ENCODE measurements around the gene C14orf119.
A peak's percentile ranks its signal among the peaks of the same experiment; 100 is the strongest.

The C14orf119 gene

DNA sequence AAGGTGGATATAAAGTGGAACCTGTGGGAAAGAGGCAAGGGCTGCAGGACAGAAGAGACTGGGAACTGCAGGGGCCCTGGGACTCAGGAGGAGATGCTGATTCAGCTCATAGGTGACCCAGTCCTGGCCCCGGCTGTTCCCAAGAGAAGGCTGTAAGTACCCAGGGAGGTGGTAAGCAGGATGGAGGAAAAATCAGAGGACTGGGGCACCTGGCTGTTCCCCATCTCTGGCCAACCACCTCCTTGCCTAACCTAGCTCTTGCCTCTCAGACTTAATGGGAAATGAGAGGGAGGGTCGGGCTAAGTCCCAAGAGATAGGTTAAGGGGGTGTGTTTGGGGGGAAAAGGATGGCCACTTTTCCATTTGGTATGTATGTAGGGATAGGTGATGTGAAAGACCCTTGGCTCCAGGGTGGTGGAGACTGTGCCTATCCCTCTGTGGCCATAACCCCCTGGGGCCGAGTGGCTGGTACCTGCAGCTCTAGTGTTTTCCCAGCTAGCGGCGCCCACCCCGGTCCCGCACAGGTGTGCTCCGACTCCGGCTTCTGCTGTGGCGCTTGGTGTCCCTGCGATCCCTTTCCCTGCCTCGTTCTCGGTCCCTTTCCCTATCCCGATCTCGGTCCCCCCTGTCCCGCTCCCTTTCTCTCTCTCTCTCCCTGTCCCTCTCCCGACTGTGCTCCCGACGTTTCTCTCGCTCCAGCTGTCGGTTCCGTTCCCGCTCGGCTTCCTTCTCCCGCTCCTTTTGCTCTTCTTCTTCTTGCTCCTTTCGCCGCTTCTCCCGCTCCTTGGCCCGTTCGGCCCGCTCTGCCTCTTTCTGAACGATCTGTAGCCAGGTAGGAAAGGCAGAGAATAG is 36.4 kb upstream of the C14orf119 start:
- DNase-seq = peak in 2 of 10 donors; percentile 76 to 77
- intact Hi-C loops (cut with DNase I) = loop anchor here (1.0 to 2.0 kb wide), 2 partner anchors 64 to 73 kb away; no protein-coding TSS in a partner anchor

- intact Hi-C loops (cut with DNase I) = no loop called here
- peak in 1 of 10 donors; percentile 16 for DNase-seq
These were observed 34.6 kb upstream of the C14orf119 start for GRCh38 chr14:23060536-23061260.

DNA sequence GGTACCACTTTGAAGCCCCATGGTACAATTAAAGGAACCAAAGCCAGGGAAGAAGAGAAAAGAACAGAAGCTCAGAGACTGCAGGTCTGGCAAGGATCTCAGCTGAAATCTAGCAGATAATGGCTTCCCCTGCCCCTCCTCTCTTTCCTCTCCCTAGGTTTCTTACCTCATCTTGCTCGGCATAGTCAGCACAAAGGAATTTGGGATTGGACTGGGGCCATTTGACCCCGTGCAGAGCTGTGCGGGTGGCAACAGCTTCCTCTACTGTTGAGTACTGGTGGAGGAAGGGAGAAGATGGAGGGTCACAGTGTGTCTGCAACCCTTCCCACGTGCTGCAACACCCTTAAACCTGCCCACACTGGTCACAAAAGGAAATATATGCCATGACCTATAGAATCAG is 33.3 kb upstream of the C14orf119 start:
- intact Hi-C loops (cut with DNase I) = no loop called here
- no peak for DNase-seq

GRCh38 chr14:23063601-23064000 is 31.7 kb upstream of the C14orf119 start:
- DNase-seq = no peak
- intact Hi-C loops (cut with DNase I) = no loop called here

DNA sequence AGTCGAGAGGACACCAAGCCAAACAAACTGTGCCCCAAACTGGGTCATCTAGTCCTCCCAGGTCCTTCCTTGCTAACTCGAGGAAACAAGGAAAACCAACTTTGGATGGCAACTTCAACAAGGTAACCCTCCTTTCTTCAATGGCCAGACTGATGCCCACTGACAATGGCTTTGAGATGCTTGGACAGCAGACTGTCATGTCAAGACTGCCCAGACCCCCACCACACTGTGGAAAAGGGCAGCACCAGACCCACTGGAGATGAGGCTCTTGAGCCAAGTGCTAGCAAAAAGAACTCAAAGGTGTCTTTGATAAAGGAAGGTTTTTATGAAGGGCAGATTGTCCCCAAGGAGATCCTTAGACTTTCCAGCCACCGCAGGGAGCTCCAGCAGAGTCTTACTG is 28.9 kb upstream of the C14orf119 start:
- intact Hi-C loops (cut with DNase I) = no loop called here
- DNase-seq = no peak

DNA sequence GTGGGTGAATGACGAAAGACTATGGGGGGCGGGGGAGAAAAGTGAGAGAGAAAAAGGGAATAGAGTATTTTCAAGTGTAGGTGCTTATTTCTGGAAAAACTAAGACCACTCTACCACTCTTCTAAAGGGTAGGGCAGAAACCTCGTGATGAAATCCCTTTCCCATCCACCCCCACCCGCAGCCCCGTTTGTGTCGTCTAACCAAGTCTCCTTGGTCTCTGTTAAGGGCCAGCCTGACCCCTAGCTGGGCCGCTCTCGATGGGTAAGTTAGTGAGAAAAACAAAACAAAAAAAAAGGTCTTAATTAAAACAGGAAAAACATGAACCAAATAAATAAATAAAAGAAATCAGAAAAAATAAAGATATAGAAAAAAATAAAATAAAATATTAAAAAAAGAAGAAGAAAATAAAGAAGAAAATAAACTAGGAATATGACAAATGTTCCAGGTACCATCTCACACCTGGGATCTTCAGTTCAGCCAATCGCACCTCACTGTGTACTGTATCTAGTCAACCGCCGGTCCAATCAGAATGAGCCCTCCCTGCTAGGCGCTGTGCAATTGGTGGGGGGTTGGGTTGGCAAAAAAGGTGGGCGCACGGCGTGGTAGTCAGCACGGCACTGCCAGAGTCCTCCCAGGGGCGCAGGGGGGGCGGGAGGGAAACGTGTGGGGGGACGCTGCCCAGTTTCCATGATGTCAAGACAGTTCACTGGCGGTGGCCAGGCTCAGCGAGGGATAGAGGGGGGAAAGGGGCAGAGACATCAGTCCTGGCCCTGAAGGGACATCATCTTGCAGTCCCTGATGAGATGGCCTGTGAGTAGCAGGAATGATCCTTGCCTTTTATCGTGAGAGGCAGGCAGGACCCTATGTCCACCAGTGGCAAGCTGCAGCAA is 28.2 kb upstream of the C14orf119 start:
- DNase-seq = peak in 1 of 10 donors; percentile 45
- intact Hi-C loops (cut with DNase I) = no loop called here

DNA sequence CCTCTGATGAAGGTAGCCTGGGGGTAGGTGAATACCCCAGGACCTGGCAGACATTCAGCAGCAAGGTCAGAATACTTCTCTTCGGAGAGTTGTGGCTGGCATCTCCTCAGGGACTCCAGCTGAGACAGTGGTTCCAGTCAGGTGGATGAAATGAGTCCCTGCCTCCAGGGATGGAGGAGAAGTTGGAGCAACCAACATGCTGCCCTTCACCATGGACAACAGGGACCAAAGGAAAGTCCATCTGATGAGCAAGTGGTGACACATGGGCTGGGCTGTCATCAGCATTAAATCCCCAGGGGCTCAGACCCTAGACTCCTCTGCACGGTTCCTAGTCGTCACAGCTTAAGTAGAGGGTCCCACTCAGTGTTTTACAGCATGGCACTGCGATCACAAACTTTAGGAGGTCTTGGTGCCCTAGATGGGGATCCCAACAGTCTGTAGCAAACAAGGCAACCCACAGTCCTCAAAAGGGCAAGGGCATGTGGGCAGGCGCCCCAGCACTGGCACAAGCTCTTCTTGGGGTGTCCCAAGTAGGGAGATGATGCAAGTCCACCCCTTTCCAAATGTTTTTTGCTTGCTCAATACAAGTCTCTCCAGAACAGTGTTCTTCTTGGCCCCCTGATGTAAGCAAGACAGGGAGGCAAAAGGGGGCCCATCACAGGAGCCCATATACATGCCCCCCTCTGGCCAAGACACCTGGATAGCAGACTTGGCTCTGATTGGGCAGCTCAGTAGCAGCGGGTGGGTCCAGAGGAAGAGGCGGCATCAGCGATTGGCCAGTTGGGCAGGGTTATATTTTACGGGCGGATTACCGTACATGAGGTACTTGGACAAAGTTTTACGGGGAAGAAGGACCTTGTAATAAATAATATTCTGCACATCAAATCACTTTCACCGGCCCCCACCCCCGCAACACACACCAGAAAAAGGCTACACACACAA is 27.2 kb upstream of the C14orf119 start:
- DNase-seq = peak in 1 of 10 donors; percentile 82
- intact Hi-C loops (cut with DNase I) = no loop called here

DNA sequence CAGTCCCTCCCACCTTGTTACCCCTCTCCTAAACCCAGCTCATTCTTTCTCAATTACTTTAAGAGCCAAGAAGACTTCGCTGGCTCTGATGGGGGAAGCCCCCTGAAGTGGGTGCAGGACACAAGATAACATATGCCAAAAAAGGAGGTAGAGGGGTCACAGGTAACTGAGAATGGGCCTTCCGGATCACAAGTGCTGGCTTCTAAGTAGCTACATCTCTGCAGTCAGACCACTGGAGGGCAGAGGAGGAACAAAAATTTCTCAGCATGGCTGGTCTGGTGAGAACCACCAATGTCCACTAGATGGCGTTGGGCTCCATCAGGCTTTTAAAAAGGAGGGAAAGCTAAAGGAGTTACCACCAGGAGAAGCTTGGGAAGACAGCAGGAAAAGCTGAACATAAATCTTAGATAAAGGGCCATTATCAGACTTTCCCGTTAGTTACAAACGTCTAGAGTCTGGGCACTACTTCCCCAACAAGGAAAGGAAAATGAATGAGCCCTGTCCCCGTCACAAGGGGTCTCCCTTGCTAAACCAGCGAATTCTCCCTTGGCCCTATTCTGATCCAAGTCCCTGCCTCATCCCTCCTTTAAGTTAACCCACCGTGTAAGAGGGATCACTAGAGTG is 26.4 kb upstream of the C14orf119 start:
- DNase-seq = peak in 8 of 10 donors; percentile 62 to 95 (median 79)
- intact Hi-C loops (cut with DNase I) = no loop called here

DNA sequence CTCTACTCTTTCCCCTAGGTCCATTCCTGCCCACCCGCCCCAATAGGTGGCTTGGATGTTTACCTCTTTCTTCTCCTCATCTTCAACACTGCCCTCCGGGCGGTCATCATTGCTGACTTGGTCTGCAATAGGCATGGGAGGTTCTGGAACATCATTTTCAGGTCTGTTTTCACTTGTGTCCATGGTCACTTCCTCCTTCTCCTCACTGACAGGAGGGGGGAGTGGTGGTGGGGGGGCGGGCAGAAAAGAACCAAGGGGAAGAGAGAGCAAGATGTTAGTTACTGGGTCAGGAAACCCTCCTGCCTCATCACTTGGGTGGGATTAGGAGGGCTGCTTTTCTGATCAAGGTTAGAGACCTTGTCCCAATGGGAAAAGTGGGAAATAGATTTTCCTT is 25.9 kb upstream of the C14orf119 start:
- DNase-seq = peak in 1 of 10 donors; percentile 43
- intact Hi-C loops (cut with DNase I) = no loop called here

- intact Hi-C loops (cut with DNase I) = no loop called here
- peak in 1 of 10 donors; percentile 22 for DNase-seq
These were observed 24.8 kb upstream of the C14orf119 start for GRCh38 chr14:23070262-23071129.

GRCh38 chr14:23071244-23071920 is 23.9 kb upstream of the C14orf119 start:
- peak; percentile 67 to 98 (median 81) for DNase-seq
- intact Hi-C loops (cut with DNase I) = no loop called here

DNA sequence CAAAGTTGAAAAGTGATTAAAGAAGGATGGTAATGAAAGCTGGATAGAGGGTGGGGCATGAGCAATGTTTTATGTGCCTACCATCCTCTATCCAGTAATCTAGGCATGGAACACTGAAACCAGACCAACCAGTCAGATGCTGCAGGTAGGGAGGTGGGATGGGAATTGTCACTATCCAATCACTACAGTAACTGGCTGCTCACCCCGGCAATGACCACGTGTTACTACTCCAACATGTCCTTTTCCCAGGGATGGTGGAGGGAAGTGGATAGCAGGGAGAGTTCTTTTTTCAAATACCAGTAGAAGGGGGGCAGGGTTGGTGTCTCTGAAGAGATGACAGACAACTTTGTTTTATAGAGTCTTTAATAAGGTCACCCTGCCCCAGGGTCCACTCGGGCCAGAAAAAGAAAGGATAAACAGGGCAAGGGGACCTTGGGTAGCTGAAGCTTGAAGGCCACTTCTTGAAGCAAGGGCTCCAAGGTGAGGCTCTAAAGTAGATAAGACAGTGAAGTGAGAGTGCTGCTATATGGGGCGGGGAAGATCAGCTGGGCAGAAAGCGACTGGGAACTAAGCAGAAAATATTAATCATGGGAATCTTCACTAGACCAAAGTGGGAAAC is 23.3 kb upstream of the C14orf119 start:
- DNase-seq = peak in 1 of 10 donors; percentile 5
- intact Hi-C loops (cut with DNase I) = no loop called here

DNA sequence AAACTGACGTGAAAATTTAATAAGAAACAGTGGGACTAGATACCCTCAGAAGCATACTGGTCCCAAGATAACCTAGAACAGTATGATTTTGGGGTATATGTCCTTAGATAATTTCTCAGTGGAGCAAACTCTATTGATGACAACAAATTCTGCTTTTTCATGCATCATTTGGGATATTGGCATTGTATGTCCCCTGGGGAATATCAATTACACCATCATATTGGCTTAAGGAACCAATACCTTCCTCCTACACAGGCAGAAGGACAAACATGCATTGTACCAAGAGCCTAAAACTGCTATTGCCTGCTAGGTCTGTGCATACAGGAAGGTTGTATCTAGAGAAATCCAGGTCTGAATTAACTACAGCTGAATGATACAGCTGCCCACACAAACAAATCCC is 20.4 kb upstream of the C14orf119 start:
- DNase-seq = no peak
- intact Hi-C loops (cut with DNase I) = no loop called here

GRCh38 chr14:23076785-23077408 is 18.4 kb upstream of the C14orf119 start:
- intact Hi-C loops (cut with DNase I) = no loop called here
- no peak for DNase-seq

DNA sequence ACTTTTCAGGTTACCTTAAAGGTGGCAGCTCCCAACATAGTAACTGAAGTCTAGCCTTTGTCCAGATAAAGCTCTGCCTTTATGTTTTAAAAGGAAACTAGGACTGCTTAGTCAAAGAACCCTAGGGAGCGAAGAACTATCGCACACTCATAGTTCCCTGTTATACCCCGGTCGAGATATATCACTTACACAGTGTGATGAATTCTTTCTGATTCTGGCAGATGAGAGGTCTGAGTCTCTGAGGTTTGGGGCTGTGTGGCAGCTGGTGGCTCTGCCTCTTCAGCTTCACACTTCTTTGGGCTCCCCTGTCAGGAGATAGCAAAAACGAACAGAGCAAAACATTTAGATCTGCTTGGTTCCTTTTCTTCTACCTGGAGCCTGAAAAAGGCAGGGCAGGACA is 17.3 kb upstream of the C14orf119 start:
- DNase-seq = no peak
- intact Hi-C loops (cut with DNase I) = no loop called here

DNA sequence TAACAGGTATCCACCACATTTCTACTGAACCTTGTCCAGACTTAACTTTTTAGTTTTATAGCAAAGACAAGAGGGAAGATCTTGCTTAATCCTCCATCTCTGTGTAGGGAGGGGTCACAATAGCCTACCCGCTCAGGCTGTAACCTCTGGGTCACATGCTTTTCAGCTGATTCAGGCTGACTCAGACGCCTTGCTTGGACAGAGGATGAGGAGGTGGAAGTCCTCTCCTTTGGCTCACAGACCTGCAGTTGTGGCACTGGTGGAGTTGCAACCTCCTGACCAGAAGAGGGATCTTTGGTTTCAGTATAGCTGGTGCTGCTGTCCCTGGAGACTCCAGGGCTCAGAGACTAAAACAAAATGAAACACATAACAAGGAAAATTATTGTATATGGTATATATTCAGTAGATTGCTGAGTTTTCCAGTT is 16.6 kb upstream of the C14orf119 start:
- DNase-seq = no peak
- intact Hi-C loops (cut with DNase I) = no loop called here

GRCh38 chr14:23079716-23080115 is 15.6 kb upstream of the C14orf119 start:
- intact Hi-C loops (cut with DNase I) = no loop called here

More at GRCh38 chr14:23079716-23080115, 15.6 kb upstream of the C14orf119 start:
- DNase-seq = no peak
